ENCODE data around the gene SLC13A5.
"Not testable (repeated sequence)": the region's sequence is repeated elsewhere in the genome, so short reads cannot be mapped to it uniquely, and the experiment has no call there.

The SLC13A5 gene

DNA sequence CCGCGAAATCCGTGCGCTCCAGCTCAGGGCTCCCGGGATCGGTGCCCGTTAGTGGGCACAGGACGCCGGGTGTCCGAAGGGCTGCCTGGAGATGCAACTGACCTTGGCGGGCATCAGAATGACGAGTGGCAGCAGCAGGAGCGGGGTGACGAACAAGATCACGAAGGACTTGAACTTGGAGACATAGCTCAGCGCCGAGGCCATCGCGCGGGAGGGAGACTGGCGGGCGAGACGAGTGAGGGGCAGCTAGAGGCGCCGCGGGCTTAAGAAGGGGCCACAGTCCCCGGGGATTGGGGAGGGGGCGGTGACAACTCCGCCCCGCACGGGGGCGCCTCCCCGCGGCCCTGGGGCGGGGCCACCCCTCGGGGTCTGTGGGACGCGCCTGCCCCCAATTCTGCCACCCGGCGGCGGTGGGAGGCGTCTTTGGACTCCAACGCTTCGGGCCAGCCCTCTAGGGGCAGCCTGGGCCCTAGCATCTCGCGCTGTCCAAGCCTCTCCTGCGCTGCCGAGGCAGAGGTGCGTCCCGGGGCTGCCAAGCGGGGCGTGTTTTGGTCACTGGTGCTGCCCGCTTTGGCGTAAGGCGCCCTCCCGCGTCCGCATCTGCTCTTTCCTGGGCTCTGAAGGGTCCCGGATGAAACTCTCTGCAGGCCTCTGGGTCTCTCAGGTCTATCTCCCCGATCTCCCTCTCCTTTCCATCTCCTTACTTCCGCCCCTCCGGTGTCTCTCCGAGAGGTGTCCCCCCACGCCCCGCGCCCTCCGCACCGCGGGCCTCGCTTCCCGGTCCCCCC, at the start of gene SLC13A5:
Gene SLC13A5 (minus strand): TSS at position 240 of the 788 bp plus-strand sequence. CDS start 36 bp downstream, at position 204.
- H3K36me3 ChIP-seq (ENCODE audit: insufficient read depth, low read length), result no peaks in the 10 kb centered on the region
- H3K9ac ChIP-seq (ENCODE audit: low read depth, low read length), result peak within 1 kb of the TSS; percentile 71
- H3K4me1 ChIP-seq (ENCODE audit: insufficient read depth, low read length), result no peaks in the 10 kb centered on the region
- H3K9me3 ChIP-seq (ENCODE audit: control insufficient read depth, insufficient read depth, low read length), result no peaks in the 10 kb centered on the region

DNA sequence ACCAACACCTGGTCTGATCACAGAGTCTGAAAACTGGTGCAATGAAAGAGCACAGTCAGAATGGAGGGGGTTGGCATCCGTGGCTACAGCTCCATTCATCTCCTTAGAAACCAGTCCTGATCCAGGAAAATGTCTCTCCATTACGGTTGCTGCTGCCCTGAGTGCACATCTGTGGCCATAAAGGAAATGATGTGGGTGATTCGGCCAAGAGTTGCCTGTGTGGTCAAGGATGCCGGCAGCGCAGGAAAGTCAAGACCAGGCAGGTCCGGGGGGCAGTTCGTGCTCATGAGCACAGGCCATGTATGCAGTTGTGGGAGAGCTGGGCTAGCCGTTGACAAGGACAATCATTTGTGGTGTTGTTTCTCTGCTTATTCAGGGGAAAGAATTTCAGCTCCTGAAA, 48.6 kb upstream of the SLC13A5 start:
- Histone ChIP-seq H3K9ac (ENCODE audit: low read depth, low read length) (no peak overlapping the region), H3K4me1 (ENCODE audit: insufficient read depth, low read length) (peaks cover 5% of the 10 kb centered on the region; the same call in 1 of the 2 replicates), H3K9me3 (ENCODE audit: control insufficient read depth, insufficient read depth, low read length) (no peaks in the 10 kb centered on the region), H3K36me3 (ENCODE audit: insufficient read depth, low read length) (no peaks in the 10 kb centered on the region)

DNA sequence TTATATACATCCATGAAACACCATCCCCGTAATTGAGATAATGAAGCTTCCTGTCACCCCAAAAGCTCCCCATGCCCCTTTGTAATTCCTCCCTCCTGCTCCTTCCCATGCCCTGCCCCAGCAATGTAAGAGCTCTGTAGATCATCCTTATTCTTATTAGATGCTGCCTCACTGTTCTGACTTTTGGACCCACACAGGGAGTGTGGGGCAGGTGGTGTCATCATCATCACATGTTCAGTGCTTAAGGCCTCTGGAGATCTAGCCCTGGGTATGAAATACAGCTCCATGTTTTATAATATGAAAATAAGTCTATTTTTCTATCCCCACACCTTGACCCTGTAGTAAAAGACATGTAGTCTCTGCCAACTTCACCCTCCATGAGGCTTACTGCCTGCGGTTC, 44.6 kb upstream of the SLC13A5 start:
- H3K9me3 ChIP-seq (ENCODE audit: control insufficient read depth, insufficient read depth, low read length), result no peaks in the 10 kb centered on the region
- H3K9ac ChIP-seq (ENCODE audit: low read depth, low read length), result no peak overlapping the region
- peaks cover 12% of the 10 kb centered on the region for H3K4me1 ChIP-seq (ENCODE audit: insufficient read depth, low read length)
- no peaks in the 10 kb centered on the region for H3K36me3 ChIP-seq (ENCODE audit: insufficient read depth, low read length)

DNA sequence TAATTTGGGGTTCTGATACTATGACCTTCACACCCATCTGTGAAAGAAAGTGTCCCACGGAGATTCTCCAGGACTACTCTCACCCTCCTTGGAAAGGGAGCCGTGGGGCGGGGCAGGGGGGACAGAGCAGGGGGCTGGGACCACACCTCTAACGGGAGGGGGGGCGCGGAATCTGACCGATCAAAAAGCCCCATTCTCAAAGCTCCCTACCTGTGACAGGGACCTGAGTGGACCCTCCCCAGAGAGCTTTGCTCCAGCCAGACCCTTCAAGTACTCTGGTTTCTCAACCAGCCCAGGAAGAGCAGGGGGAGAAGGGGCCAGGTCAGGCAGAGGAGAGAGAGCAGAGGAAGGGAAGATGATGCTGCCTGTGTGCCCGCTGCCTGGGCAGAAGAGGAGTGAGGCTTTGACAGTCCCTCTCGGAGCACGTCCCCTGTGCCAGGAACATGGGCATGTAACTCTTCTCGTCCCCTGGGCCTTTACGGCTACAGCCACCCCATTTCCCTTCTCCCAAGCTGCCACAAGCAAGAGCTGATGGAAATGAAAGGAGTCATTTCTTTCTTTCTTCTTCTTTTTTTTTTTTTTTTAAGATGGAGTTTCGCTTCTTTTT, 43.4 kb upstream of the SLC13A5 start:
- H3K9me3 ChIP-seq (ENCODE audit: control insufficient read depth, insufficient read depth, low read length), result no peaks in the 10 kb centered on the region
- no peak overlapping the region for H3K9ac ChIP-seq (ENCODE audit: low read depth, low read length)
- peaks cover 23% of the 10 kb centered on the region for H3K4me1 ChIP-seq (ENCODE audit: insufficient read depth, low read length)
- H3K36me3 ChIP-seq (ENCODE audit: insufficient read depth, low read length), result no peaks in the 10 kb centered on the region

DNA sequence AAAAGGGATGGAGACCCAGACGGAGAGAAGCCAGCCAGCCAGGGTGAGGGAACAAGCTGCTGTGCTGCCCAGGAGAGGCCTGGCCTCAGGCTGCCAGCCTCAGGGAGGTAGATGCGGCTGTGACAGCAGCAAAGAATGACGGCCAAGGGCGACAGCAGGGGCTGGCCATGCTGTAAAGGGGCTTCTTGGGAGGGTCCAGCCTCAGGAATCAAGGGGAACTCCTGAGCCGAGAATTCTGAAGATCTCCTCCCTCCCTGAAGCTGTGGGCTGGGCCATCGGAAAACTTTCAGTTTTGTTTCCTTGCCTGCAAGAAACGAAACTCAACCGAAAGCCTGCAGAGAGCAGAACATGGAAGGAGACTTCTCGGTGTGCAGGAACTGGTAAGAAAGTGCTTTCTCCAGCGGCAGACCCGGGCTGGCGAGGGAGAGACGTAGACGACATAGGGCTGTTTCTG, 42.6 kb upstream of the SLC13A5 start, which contains the start of gene XAF1:
Gene XAF1 (plus strand): TSS at position 316 of the 454 bp plus-strand sequence. CDS start 33 bp downstream, at position 349.
- Histone ChIP-seq H3K9ac (ENCODE audit: low read depth, low read length) (no peak within 1 kb of the TSS), H3K9me3 (ENCODE audit: control insufficient read depth, insufficient read depth, low read length) (no peaks in the 10 kb centered on the region), H3K4me1 (ENCODE audit: insufficient read depth, low read length) (peaks cover 23% of the 10 kb centered on the region), H3K36me3 (ENCODE audit: insufficient read depth, low read length) (no peaks in the 10 kb centered on the region)

DNA sequence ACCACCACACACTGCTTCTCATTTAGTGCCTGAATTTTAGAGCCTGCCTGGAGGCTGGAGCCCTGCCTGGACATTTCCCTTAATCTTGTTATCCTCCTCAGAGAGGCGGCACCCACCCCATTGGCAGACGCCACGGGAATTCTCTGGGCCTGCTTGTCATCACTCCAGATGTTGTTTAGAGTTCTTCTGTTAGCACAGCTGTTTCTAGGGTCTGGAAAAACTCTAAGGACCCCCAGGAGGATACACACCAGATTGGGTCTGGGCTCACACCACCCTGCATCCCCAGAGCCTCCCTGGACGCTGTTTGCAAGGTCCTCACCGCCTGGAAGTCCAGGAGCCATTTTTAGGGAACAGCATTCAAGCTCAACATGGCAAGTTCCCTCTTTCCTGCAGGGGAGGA, 42.1 kb upstream of the SLC13A5 start:
- Histone ChIP-seq H3K4me1 (ENCODE audit: insufficient read depth, low read length) (peaks cover 23% of the 10 kb centered on the region), H3K9me3 (ENCODE audit: control insufficient read depth, insufficient read depth, low read length) (no peaks in the 10 kb centered on the region), H3K36me3 (ENCODE audit: insufficient read depth, low read length) (no peaks in the 10 kb centered on the region), H3K9ac (ENCODE audit: low read depth, low read length) (no peak overlapping the region)

DNA sequence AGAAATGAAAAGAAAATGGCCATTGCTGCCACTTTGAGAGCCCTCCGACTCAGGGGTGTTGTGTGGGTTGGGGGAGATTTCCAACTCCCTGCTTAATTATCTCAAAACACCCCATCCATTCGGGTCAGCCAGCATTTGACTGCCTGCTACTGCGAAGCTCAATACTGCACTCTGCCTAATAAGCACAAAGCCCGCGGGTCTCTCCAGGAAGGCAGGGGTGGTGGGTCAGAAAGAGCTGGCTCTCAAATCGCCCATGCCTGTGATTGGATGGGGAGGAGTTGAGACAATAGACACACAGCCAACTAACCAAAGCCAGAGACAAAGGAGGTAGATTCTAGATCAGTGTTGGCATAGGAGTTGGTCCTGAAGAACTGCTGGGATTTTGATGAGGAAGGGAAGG, 40.4 kb upstream of the SLC13A5 start:
- no peak overlapping the region for H3K9ac ChIP-seq (ENCODE audit: low read depth, low read length)
- H3K4me1 ChIP-seq (ENCODE audit: insufficient read depth, low read length), result peaks cover 18% of the 10 kb centered on the region
- no peaks in the 10 kb centered on the region for H3K9me3 ChIP-seq (ENCODE audit: control insufficient read depth, insufficient read depth, low read length)
- no peaks in the 10 kb centered on the region for H3K36me3 ChIP-seq (ENCODE audit: insufficient read depth, low read length)

DNA sequence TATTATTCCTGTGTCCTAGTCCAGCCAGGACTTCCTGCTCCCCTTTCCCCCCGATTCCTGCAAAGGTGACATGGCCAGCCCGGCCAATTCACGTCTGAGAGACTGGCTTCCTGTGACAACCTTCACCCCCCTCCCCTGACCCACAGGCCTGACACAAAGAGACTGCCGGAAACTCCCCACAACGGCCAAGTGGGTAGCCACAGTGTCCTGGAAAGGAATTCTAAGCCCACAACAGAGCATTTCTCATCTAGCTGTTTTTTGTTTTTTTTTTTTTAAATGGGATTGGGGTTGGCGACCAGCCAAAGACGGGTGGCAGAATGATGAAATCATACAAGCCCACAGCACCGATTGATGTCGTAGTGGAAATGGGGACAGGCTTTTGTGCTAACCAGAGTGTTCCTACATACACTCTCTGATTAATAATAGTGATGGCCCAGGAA, 39.9 kb upstream of the SLC13A5 start:
- no peaks in the 10 kb centered on the region for H3K36me3 ChIP-seq (ENCODE audit: insufficient read depth, low read length)
- H3K9me3 ChIP-seq (ENCODE audit: control insufficient read depth, insufficient read depth, low read length), result no peaks in the 10 kb centered on the region
- peaks cover 18% of the 10 kb centered on the region for H3K4me1 ChIP-seq (ENCODE audit: insufficient read depth, low read length)
- H3K9ac ChIP-seq (ENCODE audit: low read depth, low read length), result no peak overlapping the region

DNA sequence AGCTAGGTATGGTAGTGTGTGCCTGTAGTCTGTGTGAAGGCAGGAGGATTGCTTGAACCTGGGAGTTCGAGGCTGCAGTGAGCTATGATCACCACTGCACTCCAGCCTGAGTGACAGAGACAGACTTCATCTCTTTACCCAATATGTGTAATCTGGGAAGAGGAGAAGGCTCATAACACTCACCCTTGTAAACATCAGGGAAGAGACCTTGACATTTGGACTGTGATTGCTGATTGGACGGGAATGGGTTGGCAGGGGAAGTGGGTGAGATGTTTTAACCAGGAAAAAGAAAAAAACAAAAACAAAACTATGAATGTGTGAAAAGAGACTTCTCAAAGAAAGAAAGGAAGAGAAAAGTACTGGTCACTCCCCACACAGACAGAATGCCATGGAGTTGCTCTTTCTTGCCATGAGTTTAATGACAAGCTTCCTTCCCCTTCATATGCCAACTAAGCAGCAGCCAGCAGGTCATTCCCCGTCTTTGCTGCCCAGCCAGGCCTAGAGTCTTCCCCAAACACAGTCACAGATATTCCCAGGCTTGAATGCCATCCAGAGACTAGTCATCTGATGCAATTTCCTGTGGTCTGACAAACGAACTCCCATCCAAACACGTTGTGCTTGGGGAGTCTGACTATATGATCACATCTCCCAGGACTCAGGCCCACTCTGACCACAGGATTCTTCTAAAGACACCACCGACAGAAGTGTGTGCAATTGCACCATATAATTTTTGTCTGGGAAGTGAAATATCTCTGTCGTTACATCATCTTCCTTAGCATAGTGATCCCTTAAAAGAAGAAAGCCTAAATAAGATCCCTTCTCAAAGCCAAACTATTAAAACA, 39.1 kb upstream of the SLC13A5 start:
- Histone ChIP-seq H3K9ac (ENCODE audit: low read depth, low read length) (peak overlapping the region; percentile 22; the same call in 1 of the 2 replicates), H3K9me3 (ENCODE audit: control insufficient read depth, insufficient read depth, low read length) (no peaks in the 10 kb centered on the region), H3K36me3 (ENCODE audit: insufficient read depth, low read length) (no peaks in the 10 kb centered on the region)

DNA sequence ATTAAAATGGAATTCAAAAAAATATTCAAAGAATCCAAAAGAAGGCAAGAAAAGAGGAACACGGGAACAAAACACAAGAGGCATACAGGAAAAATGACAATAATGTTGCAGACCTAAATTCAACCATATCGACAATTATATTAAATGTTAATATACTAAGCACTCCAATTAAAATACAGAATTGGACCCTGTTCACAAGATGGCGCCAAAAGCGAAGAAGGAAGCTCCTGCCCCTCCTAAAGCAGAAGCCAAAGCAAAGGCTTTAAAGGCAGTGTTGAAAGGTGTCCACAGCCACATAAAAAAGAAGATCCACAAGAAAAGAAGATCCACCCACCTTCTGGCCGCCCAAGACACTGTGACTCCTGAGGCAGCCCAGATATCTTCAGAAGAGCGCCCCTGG, 36.4 kb upstream of the SLC13A5 start:
- no peaks in the 10 kb centered on the region for H3K9me3 ChIP-seq (ENCODE audit: control insufficient read depth, insufficient read depth, low read length)
- H3K36me3 ChIP-seq (ENCODE audit: insufficient read depth, low read length), result no peaks in the 10 kb centered on the region
- H3K9ac ChIP-seq (ENCODE audit: low read depth, low read length), result no peak overlapping the region

More for the DNA sequence above, 39.1 kb upstream of the SLC13A5 start:
- H3K4me1 ChIP-seq (ENCODE audit: insufficient read depth, low read length), result peaks cover 18% of the 10 kb centered on the region

DNA sequence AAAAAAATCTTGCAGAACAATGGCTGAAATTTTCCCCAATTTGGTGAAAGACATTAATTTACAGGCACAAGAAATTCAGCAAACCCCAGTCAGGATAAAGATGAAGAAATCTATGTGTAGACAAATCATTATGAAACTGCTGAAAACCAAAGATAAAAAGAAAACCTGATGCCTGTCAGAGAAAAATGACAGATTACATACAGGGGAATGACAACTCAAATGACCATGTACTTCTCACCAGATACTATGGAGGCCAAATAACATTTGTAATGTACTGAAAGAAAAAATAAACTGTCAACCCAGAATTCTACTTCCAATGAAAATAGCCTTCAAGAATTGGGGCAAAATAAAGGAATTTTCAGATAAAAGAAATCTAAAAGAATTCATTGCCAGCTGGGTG, 35.4 kb upstream of the SLC13A5 start:
- Histone ChIP-seq H3K9ac (ENCODE audit: low read depth, low read length) (no peak overlapping the region), H3K4me1 (ENCODE audit: insufficient read depth, low read length) (peaks cover 18% of the 10 kb centered on the region), H3K9me3 (ENCODE audit: control insufficient read depth, insufficient read depth, low read length) (no peaks in the 10 kb centered on the region), H3K36me3 (ENCODE audit: insufficient read depth, low read length) (no peaks in the 10 kb centered on the region)

More for the DNA sequence above, 36.4 kb upstream of the SLC13A5 start:
- H3K4me1 ChIP-seq (ENCODE audit: insufficient read depth, low read length), result peaks cover 18% of the 10 kb centered on the region

DNA sequence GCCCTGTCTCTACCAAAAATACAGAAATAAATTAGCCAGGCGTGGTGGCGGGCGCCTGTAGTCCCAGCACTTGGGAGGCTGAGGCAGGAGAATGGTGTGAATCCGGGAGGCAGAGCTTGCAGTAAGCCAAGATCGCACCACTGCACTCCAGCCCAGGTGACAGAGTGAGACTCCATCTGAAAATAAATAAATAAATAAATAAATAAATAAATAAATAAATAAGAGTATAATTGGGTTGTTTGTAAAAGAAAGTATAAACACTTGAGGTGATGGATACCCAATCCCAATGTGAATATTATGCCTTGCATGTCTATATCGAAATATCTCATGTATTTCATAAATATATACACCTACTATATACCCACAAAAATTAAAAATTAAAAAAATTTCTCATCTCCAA, 33.5 kb upstream of the SLC13A5 start:
- H3K9me3 ChIP-seq (ENCODE audit: control insufficient read depth, insufficient read depth, low read length); H3K9ac ChIP-seq (ENCODE audit: low read depth, low read length); H3K4me1 ChIP-seq (ENCODE audit: insufficient read depth, low read length); H3K36me3 ChIP-seq (ENCODE audit: insufficient read depth, low read length): not testable (repeated sequence)

DNA sequence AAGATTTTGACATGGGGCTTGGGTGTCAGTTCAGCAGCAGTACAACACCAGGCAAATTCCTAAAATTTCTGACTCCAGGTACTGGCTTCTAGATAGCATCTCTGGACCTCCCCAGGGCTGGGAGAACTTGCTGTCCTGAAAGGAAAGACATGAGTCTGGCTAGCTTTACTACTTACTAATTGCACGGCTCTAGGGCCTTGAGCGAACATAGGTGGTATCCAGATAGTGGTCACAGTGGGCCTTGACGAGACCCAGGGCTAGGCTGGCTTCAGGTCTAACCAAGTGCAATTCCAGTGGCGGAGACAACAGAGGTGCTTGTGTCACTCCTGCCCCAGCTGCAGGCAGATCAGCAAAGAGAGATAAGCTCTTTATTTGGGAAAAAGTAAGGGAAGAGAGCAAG, 16.4 kb upstream of the SLC13A5 start:
- no peaks in the 10 kb centered on the region for H3K9me3 ChIP-seq (ENCODE audit: control insufficient read depth, insufficient read depth, low read length)
- no peaks in the 10 kb centered on the region; the same call in 1 of the 2 replicates for H3K36me3 ChIP-seq (ENCODE audit: insufficient read depth, low read length)
- H3K4me1 ChIP-seq (ENCODE audit: insufficient read depth, low read length), result no peaks in the 10 kb centered on the region
- H3K9ac ChIP-seq (ENCODE audit: low read depth, low read length), result no peak overlapping the region

DNA sequence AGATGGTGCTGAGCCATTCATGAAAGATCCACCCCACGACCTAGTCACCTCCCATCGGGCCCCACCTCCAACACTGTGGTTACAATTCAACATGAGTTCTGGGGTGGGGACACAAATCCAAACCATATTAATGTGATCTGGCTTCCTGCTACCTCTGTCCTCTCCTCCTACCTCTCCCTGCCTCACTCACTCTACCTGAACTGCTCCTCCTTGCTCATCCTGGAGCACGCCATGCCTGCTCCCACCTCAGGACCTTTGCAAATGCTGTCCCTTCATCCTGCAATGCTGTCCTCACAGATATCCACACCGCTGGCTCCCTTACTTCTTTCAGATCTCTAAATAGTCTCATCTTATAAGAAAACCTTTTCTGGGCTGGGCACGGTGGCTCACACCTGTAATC, 10.8 kb upstream of the SLC13A5 start:
- H3K9me3 ChIP-seq (ENCODE audit: control insufficient read depth, insufficient read depth, low read length), result no peaks in the 10 kb centered on the region
- H3K9ac ChIP-seq (ENCODE audit: low read depth, low read length), result no peak overlapping the region
- H3K36me3 ChIP-seq (ENCODE audit: insufficient read depth, low read length), result no peaks in the 10 kb centered on the region
- no peaks in the 10 kb centered on the region for H3K4me1 ChIP-seq (ENCODE audit: insufficient read depth, low read length)

Data from ES-I3 (cell line).